Measurements from ENCODE around the gene ITPR1.

DNA sequence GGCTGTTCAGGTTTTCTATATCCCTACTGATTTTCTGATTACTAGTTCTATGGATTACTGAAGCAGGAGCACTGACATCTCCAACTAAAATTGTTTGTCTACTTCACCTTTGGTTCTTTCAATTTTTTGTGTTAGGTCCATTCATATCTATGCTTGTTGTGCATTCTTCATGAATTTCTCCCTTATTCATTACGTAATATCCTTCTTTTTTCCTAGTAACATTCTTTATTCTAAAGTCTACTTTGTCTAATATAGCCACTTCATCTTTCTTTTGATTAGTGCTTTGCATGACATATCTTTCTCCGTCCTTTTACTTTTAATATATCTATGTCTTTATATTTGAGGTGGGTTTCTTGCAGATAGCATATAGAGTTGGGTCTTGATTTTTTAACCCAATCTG lies 369.8 kb downstream of the ITPR1 start:
- TF ChIP-seq, protein P1, sequence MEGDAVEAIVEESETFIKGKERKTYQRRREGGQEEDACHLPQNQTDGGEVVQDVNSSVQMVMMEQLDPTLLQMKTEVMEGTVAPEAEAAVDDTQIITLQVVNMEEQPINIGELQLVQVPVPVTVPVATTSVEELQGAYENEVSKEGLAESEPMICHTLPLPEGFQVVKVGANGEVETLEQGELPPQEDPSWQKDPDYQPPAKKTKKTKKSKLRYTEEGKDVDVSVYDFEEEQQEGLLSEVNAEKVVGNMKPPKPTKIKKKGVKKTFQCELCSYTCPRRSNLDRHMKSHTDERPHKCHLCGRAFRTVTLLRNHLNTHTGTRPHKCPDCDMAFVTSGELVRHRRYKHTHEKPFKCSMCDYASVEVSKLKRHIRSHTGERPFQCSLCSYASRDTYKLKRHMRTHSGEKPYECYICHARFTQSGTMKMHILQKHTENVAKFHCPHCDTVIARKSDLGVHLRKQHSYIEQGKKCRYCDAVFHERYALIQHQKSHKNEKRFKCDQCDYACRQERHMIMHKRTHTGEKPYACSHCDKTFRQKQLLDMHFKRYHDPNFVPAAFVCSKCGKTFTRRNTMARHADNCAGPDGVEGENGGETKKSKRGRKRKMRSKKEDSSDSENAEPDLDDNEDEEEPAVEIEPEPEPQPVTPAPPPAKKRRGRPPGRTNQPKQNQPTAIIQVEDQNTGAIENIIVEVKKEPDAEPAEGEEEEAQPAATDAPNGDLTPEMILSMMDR (IDR thresholded peaks at IDR 0.05; ENCODE audit: insufficient read depth, low read depth, low read length), result no peak
- no peak for TF ChIP-seq EZH2 (IDR thresholded peaks at IDR 0.05; ENCODE audit: insufficient read depth, low read length)
